Activated naive CD4-positive, alpha-beta T cell treated with anti-CD3 and anti-CD28 coated beads, Interleukin-2, amount 50 U/mL, for 72 hours (primary cell): ENCODE data around the gene CCT8L2. TPM values are rescaled to one million over a fixed set of nuclear protein-coding genes. Genes with fewer than 3 reads are reported as not detected.
"Not testable (repeated sequence)": the region's sequence is repeated elsewhere in the genome, so short reads cannot be mapped to it uniquely, and the experiment has no call there.

Source experiments
- ATAC-seq, 2 donors: fragments of 150-1000 bp; cut with Tn5 transposase; 2 replicates each; pipeline ENCODE4 v1.10.0; 2021; ENCODE audit warnings: mild to moderate bottlenecking in 2 of 2, moderate library complexity in 2 of 2
- DNase-seq, 2 donors: peaks; one replicate each; pipeline ENCODE4 v3.0.0; 2021 to 2022; ENCODE audit warnings: low spot score in 2 of 2
- H3K27ac Mint-ChIP-seq, 2 donors: one replicate each; pipeline ENCODE4 v1.8.0; 2022; ENCODE audit warnings: mild to moderate bottlenecking in 2 of 2, mixed read lengths in 2 of 2
- H3K36me3 Mint-ChIP-seq, 2 donors: one replicate each; pipeline ENCODE4 v1.8.0; 2022; ENCODE audit warnings: mixed read lengths in 2 of 2
- H3K9me3 Mint-ChIP-seq, 2 donors: one replicate each; pipeline ENCODE4 v1.8.0; 2022; ENCODE audit warnings: mixed read lengths in 2 of 2
- total RNA-seq, 2 donors: library from RNA; stranded (reverse); gene quantifications; one replicate each; pipeline ENCODE4 v1.2.3, GENCODE V29; 2022

The CCT8L2 gene
- total RNA-seq, 2 donors from 2014 or later = not detected

GRCh38 chr22:16564837-16565584 is 27.6 kb downstream of the CCT8L2 start:
- not testable (repeated sequence) for H3K27ac Mint-ChIP-seq, DNase-seq, H3K9me3 Mint-ChIP-seq, ATAC-seq, H3K36me3 Mint-ChIP-seq

- DNase-seq (no peak), ATAC-seq (no peak)
- H3K36me3 Mint-ChIP-seq = no peaks in the 10 kb centered on the region
- H3K9me3 Mint-ChIP-seq = no peaks in the 10 kb centered on the region
- no peak overlapping the region for H3K27ac Mint-ChIP-seq
Measured at GRCh38 chr22:16563555-16564520, 28.8 kb downstream of the CCT8L2 start.

DNA sequence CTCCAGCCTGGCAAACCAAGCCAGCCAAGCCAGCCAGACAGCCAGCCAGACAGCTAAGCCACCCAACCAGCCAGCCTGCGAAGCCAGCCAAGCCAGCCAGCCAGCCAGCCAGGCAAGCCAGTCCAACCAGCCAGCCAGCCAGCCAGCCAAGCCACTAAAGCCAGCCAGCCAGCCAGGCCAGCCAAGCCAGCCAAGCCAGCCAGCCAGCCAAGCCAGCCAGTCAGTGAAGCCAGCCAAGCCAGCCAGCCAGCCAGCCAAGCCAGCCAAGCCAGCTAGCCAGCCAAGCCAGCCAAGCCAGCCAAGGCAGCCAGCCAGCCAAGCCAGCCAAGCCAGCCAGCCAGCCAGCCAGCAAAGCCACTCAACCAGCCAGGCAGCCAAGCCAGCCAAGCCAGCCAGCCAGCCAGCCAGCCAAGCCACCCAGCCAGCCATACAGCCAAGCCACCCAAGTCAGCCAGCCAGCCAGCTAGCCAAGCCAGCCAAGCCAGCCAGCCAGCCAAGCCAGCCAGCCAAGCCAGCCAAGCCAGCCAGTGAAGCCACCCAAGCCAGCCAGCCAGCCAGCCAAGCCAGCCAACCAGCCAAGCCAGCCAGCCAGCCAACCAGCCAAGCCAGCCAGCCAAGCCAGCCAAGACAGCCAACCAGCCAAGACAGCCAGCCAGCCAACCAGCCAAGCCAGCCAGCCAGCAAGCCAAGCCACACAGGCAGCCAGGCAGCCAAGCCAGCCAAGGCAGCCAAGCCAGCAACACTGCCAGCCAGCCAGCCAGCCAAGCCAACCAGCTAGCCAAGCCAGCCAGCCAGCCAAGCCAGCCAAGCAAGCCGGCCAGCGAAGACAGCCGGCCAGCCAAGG is 29.7 kb downstream of the CCT8L2 start:
- ATAC-seq = no peak

DNA sequence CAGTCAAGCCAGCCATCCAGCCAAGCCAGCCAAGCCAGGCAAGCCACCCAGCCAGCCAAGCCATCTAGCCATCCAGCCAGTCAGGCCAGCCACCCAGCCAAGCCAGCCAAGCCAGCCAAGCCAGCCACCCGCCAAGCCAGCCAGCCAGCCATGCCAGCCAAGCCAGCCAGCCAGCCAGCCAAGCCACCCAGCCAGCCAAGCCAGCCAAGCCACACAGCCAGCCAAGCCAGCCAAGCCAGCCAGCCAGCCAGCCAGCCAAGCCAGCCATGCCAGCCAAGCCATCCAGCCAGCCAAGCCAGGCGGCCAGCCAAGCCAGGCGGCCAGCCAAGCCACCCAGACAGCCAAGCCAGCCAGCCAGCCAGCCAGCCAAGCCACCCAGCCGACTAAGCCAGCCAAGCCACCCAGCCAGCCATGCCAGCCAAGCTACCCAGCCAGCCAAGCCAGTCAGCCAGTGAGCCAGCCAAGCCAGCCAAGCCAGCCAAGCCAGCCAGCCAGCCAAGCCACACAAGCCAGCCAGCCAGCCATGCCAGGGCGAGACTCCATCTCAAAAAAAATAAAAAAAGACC is 31.4 kb downstream of the CCT8L2 start:
- ATAC-seq, H3K36me3 Mint-ChIP-seq, H3K27ac Mint-ChIP-seq, DNase-seq, H3K9me3 Mint-ChIP-seq: not testable (repeated sequence)

More for the DNA sequence above, 29.7 kb downstream of the CCT8L2 start:
- no peak for DNase-seq
- Mint-ChIP-seq H3K27ac (no peak overlapping the region), H3K9me3 (no peaks in the 10 kb centered on the region), H3K36me3 (no peaks in the 10 kb centered on the region)

- not testable (repeated sequence) for ATAC-seq, H3K36me3 Mint-ChIP-seq, DNase-seq, H3K9me3 Mint-ChIP-seq, H3K27ac Mint-ChIP-seq
Measured at GRCh38 chr22:16560651-16561050, 32.0 kb downstream of the CCT8L2 start.

DNA sequence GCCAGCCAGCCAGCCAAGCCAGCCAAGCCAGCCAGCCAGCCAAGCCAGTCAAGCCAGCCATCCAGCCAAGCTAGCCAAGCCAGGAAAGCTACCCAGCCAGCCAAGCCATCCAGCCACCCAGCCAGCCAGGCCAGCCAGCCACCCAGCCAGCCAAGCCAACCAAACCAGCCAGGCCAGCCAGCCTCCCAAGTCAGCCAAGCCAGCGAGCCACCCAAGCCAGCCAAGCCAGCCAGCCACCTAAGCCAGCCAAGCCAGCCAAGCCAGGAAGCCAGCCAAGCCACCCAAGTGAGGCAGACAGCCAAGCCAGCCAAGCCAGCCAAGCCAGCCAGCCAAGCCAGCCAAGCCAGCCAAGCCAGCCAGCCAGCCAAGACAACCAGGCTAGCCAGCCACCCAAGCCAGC is 32.6 kb downstream of the CCT8L2 start:
- not testable (repeated sequence) for H3K9me3 Mint-ChIP-seq, ATAC-seq, H3K27ac Mint-ChIP-seq, H3K36me3 Mint-ChIP-seq, DNase-seq

DNA sequence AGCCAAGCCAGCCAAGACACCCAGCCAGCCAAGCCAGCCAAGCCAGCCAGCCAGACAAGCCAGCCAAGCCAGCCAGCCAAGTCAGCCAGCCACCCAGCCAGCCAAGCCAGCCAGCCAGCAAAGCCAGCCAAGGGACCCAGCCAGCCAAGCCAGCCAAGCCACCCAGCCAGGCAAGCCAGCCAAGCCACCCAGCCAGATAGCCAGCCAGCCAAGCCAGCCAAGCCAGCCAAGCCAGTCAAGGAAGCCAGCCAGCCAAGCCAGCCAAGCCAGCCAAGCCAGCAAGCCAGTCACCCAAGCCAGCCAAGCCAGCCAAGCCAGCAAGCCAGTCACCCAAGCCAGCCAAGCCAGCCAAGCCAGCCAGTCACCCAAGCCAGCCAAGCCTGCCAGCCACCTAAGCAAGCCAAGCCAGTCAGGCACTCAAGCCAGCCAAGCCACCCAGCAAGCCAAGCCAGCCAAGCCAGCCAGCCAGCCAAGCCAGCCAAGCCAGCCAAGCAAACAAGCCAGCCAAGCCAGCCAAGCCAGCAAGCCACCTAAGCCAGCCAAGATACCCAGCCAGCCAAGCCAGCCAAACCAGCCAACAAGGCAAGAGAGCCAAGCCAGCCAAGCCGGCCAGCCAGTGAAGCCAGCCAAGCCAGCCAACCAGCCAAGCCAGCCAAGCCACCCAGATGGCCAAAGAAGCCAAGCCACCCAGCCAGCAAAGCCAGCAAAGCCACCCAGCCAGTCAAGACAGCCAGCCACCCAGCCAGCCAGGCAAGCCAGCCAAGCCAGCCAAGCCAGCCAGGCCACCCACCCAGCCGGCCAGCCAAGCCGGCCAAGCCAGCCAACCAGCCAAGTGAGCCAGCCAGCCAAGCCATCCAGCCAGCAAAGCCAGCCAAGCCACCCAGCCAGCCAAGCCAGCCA is 33.3 kb downstream of the CCT8L2 start:
- no peak for DNase-seq
- Mint-ChIP-seq H3K36me3 (peaks cover 0 to 2% of the 10 kb centered on the region in 2 donors), H3K27ac (no peak overlapping the region), H3K9me3 (no peaks in the 10 kb centered on the region)
- ATAC-seq = no peak

DNA sequence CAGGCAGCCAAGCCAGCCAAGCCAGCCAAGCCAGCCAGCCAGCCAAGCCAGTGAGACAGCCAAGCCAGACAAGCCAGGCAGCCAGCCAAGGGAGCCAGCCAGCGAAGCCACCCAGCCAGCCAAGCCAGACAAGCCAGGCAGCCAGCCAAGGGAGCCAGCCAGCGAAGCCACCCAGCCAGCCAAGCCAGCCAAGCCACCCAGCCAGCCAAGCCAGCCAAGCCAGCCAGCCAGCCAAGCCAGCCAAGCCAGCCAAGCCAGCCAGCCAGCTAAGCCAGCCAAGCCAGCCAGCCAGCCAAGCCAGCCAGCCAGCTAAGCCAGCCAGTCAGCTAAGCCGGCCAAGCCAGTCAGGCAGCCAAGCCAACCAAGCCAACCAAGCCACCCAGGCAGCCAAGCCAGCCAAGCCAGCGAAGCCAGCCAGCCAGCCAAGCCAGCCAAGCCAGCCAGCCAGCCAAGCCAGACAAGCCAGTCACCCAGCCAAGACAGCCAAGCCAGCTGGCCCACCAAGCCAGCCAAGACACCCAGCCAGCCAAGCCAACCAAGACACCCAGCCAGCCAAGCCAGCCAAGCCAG is 34.1 kb downstream of the CCT8L2 start:
- ATAC-seq, H3K9me3 Mint-ChIP-seq, H3K36me3 Mint-ChIP-seq, H3K27ac Mint-ChIP-seq, DNase-seq: not testable (repeated sequence)

GRCh38 chr22:16557511-16557910 is 35.1 kb downstream of the CCT8L2 start:
- H3K36me3 Mint-ChIP-seq, ATAC-seq, H3K27ac Mint-ChIP-seq, DNase-seq, H3K9me3 Mint-ChIP-seq: not testable (repeated sequence)

DNA sequence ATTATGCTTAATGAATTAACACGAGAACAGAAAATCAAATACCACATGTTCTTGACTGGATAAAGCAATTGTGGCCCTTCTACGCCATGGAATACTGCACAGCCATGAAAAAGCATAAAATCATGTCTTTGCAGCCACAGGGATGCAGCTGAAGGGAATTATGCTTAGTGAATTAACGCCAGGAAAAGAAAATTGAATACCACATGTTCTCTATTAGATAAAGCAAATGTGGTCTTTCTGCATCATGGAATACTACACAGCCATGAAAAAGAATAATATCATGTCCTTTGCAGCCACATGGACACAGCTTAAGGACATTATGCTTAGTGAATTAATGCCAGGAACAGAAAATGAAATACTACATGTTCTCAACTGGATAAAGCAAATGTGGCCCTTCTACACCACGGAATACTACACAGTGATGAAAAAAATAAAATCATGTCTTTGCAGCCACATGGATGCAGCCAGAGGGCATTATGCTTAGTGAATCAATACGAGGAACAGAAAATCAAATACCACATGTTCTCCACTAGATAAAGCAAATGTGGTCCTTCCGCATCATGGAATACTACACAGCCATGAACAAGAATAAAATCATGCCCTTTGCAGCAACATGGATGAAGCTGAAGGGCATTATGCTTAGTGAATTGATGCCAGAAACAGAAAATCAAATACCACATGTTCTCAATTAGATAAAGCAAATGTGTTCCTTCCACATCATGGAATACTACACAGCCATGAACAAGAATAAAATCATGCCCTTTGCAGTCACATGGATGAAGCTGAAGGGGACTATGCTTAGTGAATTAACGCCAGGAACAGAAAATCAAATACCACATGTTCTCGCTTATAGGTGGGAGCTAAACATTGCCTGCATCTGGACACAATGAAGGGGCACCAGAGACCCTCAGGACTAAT is 37.3 kb downstream of the CCT8L2 start:
- H3K36me3 Mint-ChIP-seq, DNase-seq, H3K27ac Mint-ChIP-seq, H3K9me3 Mint-ChIP-seq, ATAC-seq: not testable (repeated sequence)

GRCh38 chr22:16543310-16543709 is 49.3 kb downstream of the CCT8L2 start:
- DNase-seq, H3K36me3 Mint-ChIP-seq, H3K27ac Mint-ChIP-seq, ATAC-seq, H3K9me3 Mint-ChIP-seq: not testable (repeated sequence)
